ENCODE results near the gene B9D1.

DNA sequence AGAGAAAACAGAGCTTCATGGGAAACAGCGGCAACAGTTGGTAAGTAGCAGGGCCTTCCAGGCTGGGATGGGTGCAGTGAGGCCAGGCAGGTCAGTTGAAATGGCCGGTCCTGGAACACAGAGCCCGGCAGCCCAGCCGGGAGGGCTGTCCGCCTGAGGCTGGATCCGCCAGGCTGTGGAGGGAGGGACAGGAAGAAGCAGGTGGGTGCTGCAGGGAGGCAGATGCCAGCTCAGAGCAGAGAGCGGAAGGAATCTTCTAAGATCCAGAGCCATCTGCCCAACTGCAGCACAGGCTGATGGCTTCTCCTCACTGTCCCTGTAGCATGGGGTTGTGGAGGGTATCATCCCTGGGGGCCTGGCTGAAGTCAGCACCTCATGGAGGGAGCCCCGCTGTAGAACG, 49.1 kb upstream of the B9D1 start:
- TF ChIP-seq, protein P1, sequence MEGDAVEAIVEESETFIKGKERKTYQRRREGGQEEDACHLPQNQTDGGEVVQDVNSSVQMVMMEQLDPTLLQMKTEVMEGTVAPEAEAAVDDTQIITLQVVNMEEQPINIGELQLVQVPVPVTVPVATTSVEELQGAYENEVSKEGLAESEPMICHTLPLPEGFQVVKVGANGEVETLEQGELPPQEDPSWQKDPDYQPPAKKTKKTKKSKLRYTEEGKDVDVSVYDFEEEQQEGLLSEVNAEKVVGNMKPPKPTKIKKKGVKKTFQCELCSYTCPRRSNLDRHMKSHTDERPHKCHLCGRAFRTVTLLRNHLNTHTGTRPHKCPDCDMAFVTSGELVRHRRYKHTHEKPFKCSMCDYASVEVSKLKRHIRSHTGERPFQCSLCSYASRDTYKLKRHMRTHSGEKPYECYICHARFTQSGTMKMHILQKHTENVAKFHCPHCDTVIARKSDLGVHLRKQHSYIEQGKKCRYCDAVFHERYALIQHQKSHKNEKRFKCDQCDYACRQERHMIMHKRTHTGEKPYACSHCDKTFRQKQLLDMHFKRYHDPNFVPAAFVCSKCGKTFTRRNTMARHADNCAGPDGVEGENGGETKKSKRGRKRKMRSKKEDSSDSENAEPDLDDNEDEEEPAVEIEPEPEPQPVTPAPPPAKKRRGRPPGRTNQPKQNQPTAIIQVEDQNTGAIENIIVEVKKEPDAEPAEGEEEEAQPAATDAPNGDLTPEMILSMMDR (conservative IDR thresholded peaks at IDR 0.05; ENCODE audit: low read depth, low read length): no peak
- TF ChIP-seq EZH2 (IDR thresholded peaks at IDR 0.05; ENCODE audit: low read length, unreplicated experiment): no peak

Measured in PC-3 (cell line).